ENCODE results near the gene OR1F1.
"Not testable (repeated sequence)": the region's sequence is repeated elsewhere in the genome, so short reads cannot be mapped to it uniquely, and the experiment has no call there.

The OR1F1 gene

GRCh38 chr16:3198334-3199072 lies 10.5 kb downstream of the OR1F1 start:
- DNase-seq (ENCODE audit: low read depth), result no peak

GRCh38 chr16:3202903-3203539 lies 15.0 kb downstream of the OR1F1 start:
- no peak for DNase-seq (ENCODE audit: low read depth)

- not testable (repeated sequence) for DNase-seq (ENCODE audit: low read depth)
Measured at GRCh38 chr16:3205939-3206338, 17.9 kb downstream of the OR1F1 start.

DNA sequence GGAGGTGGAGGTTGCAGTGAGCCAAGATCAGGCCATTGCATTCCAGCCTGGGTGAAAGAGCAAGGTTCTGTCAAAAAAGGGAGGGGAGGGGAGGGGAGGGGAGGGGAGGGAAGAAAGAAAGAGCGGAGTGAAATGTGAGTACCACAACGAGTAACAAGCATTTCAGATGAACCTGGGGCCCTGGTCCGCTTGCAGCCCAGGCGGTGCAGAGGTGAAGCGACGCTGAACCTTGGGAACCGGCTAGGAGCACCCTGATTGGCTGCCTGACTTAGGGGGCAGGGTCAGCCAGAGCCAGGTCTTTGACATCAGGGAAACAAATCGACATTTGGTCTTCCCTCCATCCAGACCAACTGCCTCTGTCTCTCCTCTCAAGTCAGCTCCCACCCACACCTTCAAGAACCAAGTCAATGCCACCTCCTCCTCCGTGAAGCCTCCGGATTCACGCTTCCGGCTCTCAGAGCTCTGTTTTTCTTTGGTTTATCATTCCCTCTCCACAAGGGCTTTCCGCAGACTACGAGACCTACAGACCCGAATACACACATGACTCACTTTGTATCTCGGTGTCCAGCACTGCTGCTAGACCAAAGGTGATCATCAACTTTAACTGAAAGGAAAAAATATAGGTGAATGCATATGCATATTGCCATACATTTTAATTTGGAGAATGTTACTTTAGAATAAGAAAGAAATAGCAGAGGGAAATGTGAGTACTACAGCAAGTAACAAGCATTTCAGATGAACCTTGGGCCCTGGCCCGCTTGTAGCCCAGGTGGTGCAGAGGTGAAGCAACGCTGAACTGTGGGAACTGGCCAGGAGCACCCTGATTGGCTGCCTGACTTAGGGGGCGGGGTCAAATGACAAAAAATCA lies 19.3 kb downstream of the OR1F1 start:
- no peak for DNase-seq (ENCODE audit: low read depth)

- no peak for DNase-seq (ENCODE audit: low read depth)
Measured at GRCh38 chr16:3212006-3212405, 24.0 kb downstream of the OR1F1 start.

- no peak for DNase-seq (ENCODE audit: low read depth)
Measured at GRCh38 chr16:3212567-3212966, 24.6 kb downstream of the OR1F1 start.

GRCh38 chr16:3214904-3215600 lies 27.0 kb downstream of the OR1F1 start:
- DNase-seq (ENCODE audit: low read depth), result no peak

GRCh38 chr16:3215601-3216262 lies 27.7 kb downstream of the OR1F1 start:
- no peak for DNase-seq (ENCODE audit: low read depth)

GRCh38 chr16:3216263-3216640 lies 28.2 kb downstream of the OR1F1 start:
- no peak for DNase-seq (ENCODE audit: low read depth)

DNA sequence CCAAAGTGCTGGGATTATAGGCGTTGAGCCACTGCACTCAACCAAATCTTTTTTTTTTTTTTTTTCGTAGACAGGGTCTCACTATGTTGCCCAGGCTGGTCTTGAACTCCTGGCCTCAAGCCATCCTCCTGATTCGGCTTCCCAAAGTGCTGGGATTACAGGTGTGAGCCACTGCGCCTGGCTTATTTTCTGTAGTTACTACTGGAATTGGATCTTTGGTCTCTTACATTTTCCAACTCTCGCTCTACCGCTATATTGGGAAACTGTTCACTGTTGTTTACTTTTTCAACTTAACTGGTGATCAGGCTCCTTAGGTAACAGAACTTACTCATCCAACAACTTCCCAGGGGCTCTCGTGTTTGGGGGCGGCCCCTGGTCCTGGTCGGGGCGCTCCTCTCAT lies 32.8 kb downstream of the OR1F1 start:
- no peak for DNase-seq (ENCODE audit: low read depth)

DNA sequence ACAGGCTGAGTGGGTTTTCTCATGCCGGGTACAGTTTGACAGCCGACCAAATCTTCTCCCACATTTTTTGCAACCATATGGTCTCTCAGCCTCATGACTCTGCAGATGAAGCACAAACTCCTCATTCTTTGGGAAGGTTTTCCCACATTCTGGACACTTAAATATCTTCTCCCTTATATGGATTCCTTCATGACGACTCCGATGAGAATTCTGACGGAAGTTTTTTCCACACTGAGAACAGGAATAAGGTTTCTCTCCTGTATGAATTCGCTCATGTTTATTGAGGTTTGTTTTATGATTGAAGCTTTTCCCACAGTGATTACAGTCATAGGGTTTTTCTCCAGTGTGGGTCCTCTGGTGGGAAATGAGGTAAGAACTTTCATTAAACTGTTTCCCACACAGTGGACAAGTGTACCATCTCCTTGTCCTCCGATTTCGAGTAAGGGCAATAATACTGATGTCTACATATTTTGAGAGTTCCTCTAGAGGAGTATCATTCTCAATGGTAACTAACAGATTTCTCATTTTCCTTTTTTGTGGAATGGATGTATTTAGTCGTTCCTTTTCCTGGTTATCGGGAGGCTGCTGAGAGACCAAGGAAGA lies 36.0 kb downstream of the OR1F1 start:
- DNase-seq (ENCODE audit: low read depth), result no peak

DNA sequence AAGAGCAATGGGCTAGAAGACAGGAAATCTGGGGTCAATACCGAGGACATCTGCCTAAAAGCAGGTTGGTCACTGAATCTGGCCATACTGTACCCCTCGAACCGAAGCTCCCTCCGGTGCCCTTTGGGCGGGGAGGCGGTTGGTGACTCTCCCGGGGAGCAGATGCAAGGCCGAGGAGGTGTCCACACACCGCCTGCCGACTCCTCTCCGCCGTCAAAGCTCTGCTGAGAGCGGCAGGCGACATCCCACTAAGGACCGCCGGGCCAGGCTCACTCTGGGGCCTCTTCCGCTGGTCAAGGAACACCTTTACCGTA lies 46.5 kb downstream of the OR1F1 start:
- no peak for DNase-seq (ENCODE audit: low read depth)

DNA sequence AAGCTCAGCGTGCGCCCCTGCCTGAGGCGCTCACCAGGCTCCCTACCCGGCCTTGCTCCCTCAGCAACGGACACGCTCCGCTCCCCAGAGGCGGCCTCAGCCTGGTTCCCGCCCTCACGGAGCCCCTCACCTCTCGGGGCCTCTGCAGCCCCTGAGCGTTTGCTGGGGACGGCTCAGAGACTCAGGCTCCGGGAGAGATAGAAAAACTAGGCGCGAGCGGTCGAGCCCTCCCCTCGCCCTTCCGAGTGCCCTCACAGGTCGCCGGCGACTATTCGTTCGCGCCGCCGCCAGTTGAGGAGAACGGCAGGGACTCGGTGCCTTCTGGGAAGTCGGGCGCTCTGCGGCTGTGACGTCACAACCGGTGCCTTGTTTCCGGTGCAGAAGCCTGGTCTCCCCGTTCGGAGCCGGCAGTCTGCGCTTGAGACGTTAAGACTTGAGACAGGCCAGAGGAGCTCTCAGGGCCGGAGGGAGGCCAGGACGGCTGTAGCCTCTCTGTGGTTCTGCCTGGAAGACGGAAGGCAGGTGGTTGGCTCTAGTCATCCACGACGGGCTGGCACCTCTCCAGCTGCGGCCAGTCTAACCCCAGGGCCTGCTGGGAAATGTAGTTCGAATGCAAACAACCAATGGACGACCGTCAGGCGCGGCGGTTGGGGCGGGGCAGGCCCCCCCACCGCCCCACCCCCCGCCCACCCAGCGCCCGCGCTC lies 47.0 kb downstream of the OR1F1 start, which contains the start of gene ZNF200:
Gene ZNF200, minus strand, starts transcription at position 302 of the 705 bp plus-strand sequence. CDS start 1,403 bp downstream, outside the sequence.
- peak; percentile 91 for DNase-seq (ENCODE audit: low read depth)

- DNase-seq (ENCODE audit: low read depth), result no peak
Measured at GRCh38 chr16:3235856-3236669, 48.1 kb downstream of the OR1F1 start.

GRCh38 chr16:3241761-3242160 lies 53.8 kb downstream of the OR1F1 start:
- no peak for DNase-seq (ENCODE audit: low read depth)

DNA sequence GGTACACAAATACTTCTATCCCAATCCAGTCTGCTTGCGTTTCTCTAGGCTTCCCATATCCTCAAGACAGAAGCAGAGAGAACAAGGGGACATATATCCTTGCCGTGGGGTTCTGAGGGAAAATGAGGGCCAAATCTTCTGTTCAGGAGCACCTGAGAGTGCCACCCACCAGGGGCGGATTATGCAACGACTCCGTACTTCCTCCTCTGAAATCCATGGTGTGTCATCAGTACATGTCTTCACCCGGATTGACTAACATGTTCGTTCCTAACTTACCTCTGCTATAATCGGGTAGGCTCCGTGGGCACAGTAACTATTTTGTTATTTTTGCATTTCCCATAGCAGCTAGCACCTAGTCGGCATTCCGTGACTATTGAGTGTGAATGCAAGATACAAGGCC lies 54.7 kb downstream of the OR1F1 start:
- no peak for DNase-seq (ENCODE audit: low read depth)

DNA sequence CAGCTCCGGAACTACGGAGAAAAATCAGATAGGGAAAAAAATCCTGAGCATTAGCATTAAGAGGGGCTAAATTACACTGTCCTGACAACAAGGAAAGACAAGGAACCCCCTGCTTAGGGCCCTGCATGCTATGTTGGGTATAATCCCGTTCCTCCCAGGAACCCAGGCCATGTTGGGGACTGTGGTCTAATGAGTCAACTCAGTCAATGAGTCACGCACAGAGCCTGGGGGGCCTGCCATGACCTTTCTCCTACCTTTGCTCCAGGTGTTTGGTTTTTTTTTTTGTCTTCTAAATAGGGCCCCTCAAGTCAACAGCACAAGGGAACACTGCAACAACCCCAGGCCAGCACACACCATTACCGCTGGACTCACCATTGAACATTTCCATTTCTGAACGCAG lies 55.9 kb downstream of the OR1F1 start:
- DNase-seq (ENCODE audit: low read depth), result no peak

- DNase-seq (ENCODE audit: low read depth), result no peak
Measured at GRCh38 chr16:3246002-3246401, 58.0 kb downstream of the OR1F1 start.

- DNase-seq (ENCODE audit: low read depth), result no peak
Measured at GRCh38 chr16:3246876-3247275, 58.9 kb downstream of the OR1F1 start.

DNA sequence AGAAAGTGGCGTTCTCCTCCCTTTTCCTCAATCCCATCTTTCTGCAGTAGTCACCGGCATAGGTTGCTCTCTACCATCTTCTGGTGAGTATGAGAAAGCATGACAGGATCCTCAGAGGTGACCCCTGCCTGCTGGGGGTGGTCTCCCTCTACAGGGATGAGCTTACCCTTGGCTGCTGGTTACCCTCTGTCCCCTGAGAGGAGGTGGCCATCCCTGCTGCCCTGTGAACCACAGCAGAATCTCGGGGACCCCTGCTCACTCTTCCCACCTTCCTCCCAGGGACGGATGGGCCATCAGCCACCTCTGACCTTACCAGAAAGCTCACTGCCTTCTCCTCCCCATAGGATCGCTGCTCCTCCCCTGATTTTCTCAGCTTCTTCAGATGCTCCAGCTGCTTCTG lies 60.6 kb downstream of the OR1F1 start:
- DNase-seq (ENCODE audit: low read depth), result no peak
